Measurements from ENCODE around the gene UPK3B.
"Not testable (repeated sequence)": the region's sequence is repeated elsewhere in the genome, so short reads cannot be mapped to it uniquely, and the experiment has no call there.

The UPK3B gene

GRCh38 chr7:76512941-76513816 is 2.8 kb downstream of the UPK3B start:
- no peak for DNase-seq (ENCODE audit: low read depth in 2 of 2, low spot score in 1 of 2)

DNA sequence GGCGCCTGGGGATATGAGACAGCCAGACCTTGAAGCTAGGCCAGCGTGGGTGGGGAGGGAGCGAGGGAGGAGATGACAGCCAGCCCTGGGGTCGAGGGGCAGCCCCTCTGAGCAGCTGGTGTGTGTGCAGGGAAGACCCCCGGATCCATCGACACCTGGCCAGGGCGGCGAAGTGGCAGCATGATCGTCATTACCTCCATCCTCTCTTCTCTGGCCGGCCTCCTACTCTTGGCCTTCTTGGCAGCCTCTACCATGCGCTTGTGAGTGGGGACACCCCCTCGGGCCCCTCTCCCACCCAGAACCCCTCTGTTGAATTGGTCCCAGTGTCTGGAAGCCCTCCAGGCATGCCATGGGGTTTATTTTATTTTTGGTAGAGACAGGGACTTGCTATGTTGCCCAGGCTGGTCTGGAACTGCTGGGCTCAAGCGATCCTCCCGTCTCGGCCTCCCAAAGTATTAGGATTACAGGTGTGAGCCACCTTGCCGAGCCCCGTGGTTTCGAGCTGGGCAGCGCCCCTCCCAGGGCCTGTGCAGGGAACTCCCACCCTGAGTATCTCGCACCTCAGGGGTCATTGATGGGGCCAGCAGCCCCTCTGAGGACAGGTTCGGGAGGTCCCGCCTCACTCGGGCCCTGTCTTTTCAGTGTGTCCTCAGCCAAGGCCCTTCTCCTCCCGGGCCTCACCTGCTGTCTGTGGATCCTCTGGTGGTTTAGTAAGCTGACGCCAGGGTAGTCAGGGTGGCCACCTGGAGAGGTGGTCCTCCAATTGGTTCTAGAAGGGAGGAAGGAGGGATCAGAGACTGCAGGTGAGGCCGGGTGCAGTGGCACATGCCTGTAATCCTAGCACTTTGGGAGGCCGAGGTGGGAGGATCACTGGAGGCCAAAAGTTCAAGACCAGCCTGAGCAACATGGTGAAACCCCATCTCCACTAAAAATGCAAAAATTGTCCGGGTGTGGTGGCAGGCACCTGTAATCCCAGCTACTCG is 3.8 kb downstream of the UPK3B start:
- no peak for DNase-seq (ENCODE audit: low read depth in 2 of 2, low spot score in 1 of 2)

DNA sequence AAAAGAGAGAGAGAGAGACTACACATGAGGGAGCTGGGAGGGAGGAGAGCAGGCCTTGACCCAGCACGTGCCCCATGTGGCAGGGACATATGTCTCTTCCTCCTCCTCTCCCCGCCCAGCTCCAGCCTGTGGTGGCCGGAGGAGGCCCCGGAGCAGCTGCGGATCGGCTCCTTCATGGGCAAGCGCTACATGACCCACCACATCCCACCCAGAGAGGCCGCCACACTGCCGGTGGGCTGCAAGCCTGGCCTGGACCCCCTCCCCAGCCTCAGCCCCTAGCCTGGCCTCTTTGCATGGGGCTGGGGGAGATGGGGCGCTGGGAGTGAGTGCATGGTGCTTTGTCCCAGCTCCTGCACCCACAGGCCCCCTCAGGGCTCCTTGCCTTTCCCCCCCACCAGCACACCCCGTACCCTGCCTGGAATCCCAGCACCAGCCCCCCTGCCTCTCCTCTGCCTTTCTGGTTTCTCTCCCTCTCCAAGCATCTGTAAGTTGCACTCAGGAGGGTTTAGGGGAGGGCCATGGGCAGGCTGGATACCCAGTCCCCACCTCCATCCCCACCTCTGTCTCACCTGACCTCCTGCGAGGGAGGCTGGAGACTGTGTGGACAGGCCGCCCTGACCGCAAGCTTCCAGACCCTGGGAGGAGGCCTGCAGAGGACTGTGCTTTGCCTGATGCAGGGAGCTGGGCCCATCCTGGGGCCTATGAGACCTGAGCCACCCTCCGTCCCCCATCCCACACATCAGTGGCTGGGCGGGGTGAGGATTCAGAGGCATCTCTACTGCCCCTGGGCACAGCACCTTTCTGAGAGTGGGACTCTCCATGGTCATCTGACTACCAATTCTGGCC is 4.8 kb downstream of the UPK3B start:
- DNase-seq (ENCODE audit: low read depth in 2 of 2, low spot score in 1 of 2): no peak

- DNase-seq (ENCODE audit: low read depth in 2 of 2, low spot score in 1 of 2): no peak
These were observed 5.7 kb downstream of the UPK3B start for GRCh38 chr7:76515999-76516443.

DNA sequence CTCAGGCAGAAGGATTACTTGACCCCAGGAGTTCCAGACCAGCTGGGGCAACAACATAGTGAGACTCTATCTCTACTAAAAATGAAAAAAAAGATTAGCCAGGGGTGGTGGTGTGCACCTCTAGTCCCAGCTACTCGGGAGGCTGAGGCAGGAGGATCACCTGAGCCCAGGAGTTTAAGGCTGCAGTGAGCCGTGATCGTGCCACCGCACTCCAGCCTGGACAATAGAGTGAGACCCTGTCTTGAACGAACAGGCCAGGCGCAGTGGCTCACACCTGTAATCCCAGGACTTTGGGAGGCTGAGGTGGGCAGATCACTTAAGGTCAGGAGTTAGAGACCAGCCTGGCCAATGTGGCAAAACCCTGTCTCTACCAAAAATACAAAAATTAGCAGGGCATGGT is 6.6 kb downstream of the UPK3B start:
- DNase-seq (ENCODE audit: low read depth in 2 of 2, low spot score in 1 of 2): not testable (repeated sequence)

GRCh38 chr7:76526183-76526582 is 15.8 kb downstream of the UPK3B start:
- DNase-seq (ENCODE audit: low read depth in 2 of 2, low spot score in 1 of 2): not testable (repeated sequence)

GRCh38 chr7:76531643-76532042 is 21.3 kb downstream of the UPK3B start:
- not testable (repeated sequence) for DNase-seq (ENCODE audit: low read depth in 2 of 2, low spot score in 1 of 2)

- DNase-seq (ENCODE audit: low read depth in 2 of 2, low spot score in 1 of 2): not testable (repeated sequence)
These were observed 32.8 kb downstream of the UPK3B start, which contains the start of gene SPDYE16 for GRCh38 chr7:76543197-76543596. SPDYE16 (minus strand) TSS chr7:76543297; CDS start chr7:76541459, 1,838 bp downstream.

DNA sequence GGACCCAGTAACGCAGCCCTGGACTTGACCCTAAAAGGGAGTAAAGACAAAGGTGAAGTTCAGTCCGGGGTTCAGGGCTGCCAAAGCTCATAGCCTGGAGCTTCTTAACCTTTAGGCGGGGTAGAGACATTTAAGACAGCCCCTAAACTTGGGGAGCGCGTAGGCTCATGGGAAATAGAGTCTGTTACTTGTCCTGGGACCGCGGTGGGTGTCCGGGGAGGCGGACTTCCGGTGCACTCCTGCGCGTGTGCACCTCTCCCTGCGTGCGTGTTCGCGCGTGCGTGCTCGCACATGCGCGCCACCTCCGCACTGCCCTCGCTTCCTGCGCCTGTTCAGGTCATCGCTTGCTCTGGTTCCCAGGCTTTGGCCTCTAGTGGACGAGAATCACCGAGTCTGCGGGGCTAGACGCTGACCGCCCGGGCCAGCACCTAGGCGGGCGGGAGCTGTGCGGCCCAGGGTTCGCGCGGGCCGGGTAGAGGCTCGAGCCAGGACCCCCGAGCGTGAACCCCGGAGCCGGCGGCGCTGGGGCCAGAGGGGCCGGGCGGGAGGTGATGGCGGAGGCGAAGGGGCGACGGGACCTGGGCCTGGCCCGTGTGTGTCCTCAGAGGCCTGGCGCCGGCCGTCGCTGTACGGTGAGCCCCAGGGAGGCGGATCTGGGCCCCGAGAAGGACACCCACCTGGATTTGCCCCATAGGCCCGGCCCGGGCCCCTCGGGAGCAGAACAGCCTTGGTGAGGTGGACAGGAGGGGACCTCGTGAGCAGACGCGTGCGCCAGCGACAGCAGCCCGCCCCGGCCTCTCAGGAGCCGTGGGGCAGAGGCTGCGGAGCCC is 38.9 kb downstream of the UPK3B start:
- peak; percentile 60 to 76 for DNase-seq (ENCODE audit: low read depth in 2 of 2, low spot score in 1 of 2)

- DNase-seq (ENCODE audit: low read depth in 2 of 2, low spot score in 1 of 2): not testable (repeated sequence)
These were observed 39.5 kb downstream of the UPK3B start for GRCh38 chr7:76549855-76550248.

- DNase-seq (ENCODE audit: low read depth in 2 of 2, low spot score in 1 of 2): not testable (repeated sequence)
These were observed 41.6 kb downstream of the UPK3B start for GRCh38 chr7:76551992-76552391.

- not testable (repeated sequence) for DNase-seq (ENCODE audit: low read depth in 2 of 2, low spot score in 1 of 2)
These were observed 49.3 kb downstream of the UPK3B start for GRCh38 chr7:76559685-76560084.

GRCh38 chr7:76560157-76560556 is 49.8 kb downstream of the UPK3B start:
- DNase-seq (ENCODE audit: low read depth in 2 of 2, low spot score in 1 of 2): not testable (repeated sequence)

GRCh38 chr7:76561342-76561741 is 51.0 kb downstream of the UPK3B start:
- DNase-seq (ENCODE audit: low read depth in 2 of 2, low spot score in 1 of 2): not testable (repeated sequence)

DNA sequence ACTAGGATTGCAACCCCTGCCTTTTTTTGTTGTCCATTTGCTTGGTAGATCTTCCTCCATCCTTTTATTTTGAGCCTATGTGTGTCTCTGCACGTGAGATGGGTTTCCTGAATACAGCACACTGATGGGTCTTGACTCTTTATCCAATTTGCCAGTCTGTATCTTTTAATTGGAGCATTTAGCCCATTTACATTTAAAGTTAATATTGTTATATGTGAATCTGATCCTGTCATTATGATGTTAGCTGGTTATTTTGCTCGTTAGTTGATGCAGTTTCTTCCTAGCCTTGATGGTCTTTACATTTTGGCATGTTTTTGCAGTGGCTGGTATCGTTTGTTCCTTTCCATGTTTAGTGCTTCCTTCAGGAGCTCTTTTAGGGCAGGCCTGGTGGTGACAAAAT is 54.6 kb downstream of the UPK3B start:
- not testable (repeated sequence) for DNase-seq (ENCODE audit: low read depth in 2 of 2, low spot score in 1 of 2)

All from stimulated activated CD8-positive, alpha-beta memory T cell treated with anti-CD3 and anti-CD28 coated beads, Interleukin-4, amount 100 ng/mL, for 4 hours (primary cell).